Thyroid gland (tissue), 4 donors: ENCODE measurements around the gene HNRNPH2.

Source experiments
- CTCF ChIP-seq, 6 experiments: fragments of 200-600 bp in 3 of 6; fragments of 450-650 bp in 3 of 6; sonication (generic) in 3 of 6; IDR thresholded peaks; one replicate each; pipeline ENCODE4 v1.5.1; 2016 to 2019; ENCODE audit warnings: antibody characterized with exemption in 6 of 6, mild to moderate bottlenecking in 2 of 6, inconsistent platforms in 1 of 6, moderate library complexity in 1 of 6
- POLR2A ChIP-seq, 2 donors: fragments of 450-650 bp; IDR thresholded peaks; one replicate each; pipeline ENCODE4 v1.6.1; 2017; ENCODE audit warnings: antibody characterized with exemption in 2 of 2, mild to moderate bottlenecking in 2 of 2, moderate library complexity in 1 of 2

GRCh38 chrX:101398694-101399093, 9.3 kb upstream of the HNRNPH2 start:
- TF ChIP-seq POLR2A (IDR thresholded peaks at IDR 0.05): no peak
- no peak for TF ChIP-seq CTCF (IDR thresholded peaks at IDR 0.05)
